Activated CD4-positive, alpha-beta T cell treated with anti-CD3 and anti-CD28 coated beads, Interleukin-2, Interleukin-6, amounts not matched to agents 100 ng/mL and 50 ng/mL, durations not matched to agents 16 hours and 8 hours (primary cell): ENCODE measurements around the gene NID1.
"Not testable (repeated sequence)": the region's sequence is repeated elsewhere in the genome, so short reads cannot be mapped to it uniquely, and the experiment has no call there.

ENCODE experiments used
- DNase-seq: peaks from one replicate; pipeline ENCODE4 v3.0.0-alpha.2; 2020

NID1 gene

GRCh38 chr1:236095705-236096520 is 31.0 kb upstream of the NID1 start:
- DNase-seq: no peak

GRCh38 chr1:236092899-236093298 is 28.0 kb upstream of the NID1 start:
- DNase-seq: no peak

GRCh38 chr1:236091933-236092318 is 27.0 kb upstream of the NID1 start:
- DNase-seq: no peak

- DNase-seq: no peak
Observed at GRCh38 chr1:236090741-236091147, 25.9 kb upstream of the NID1 start.

- peak; percentile 51 for DNase-seq
Observed at GRCh38 chr1:236089046-236089773, 24.3 kb upstream of the NID1 start.

- no peak for DNase-seq
Observed at GRCh38 chr1:236086537-236086936, 21.6 kb upstream of the NID1 start.

GRCh38 chr1:236085545-236086159 is 20.8 kb upstream of the NID1 start:
- no peak for DNase-seq

- no peak for DNase-seq
Observed at GRCh38 chr1:236084386-236084730, 19.5 kb upstream of the NID1 start.

- peak; percentile 16 for DNase-seq
Observed at GRCh38 chr1:236083650-236084385, 18.9 kb upstream of the NID1 start.

- no peak for DNase-seq
Observed at GRCh38 chr1:236082526-236082925, 17.6 kb upstream of the NID1 start.

- DNase-seq: no peak
Observed at GRCh38 chr1:236081546-236082227, 16.8 kb upstream of the NID1 start.

- no peak for DNase-seq
Observed at GRCh38 chr1:236079703-236080102, 14.8 kb upstream of the NID1 start.

GRCh38 chr1:236078993-236079392 is 14.1 kb upstream of the NID1 start:
- DNase-seq: no peak

GRCh38 chr1:236078077-236078476 is 13.2 kb upstream of the NID1 start:
- DNase-seq: not testable (repeated sequence)

GRCh38 chr1:236075848-236076247 is 11.0 kb upstream of the NID1 start:
- DNase-seq: no peak

- DNase-seq: no peak
Observed at GRCh38 chr1:236073307-236073897, 8.5 kb upstream of the NID1 start.

- no peak for DNase-seq
Observed at GRCh38 chr1:236072001-236072400, 7.1 kb upstream of the NID1 start.

GRCh38 chr1:236070753-236071152 is 5.9 kb upstream of the NID1 start:
- DNase-seq: no peak

- no peak for DNase-seq
Observed at GRCh38 chr1:236069796-236070195, 4.9 kb upstream of the NID1 start.

- DNase-seq: no peak
Observed at GRCh38 chr1:236067854-236068454, 3.1 kb upstream of the NID1 start.

- DNase-seq: peak; percentile 71
Observed at GRCh38 chr1:236066828-236067386, 2.0 kb upstream of the NID1 start.

GRCh38 chr1:236066054-236066453 is 1.2 kb upstream of the NID1 start:
- no peak for DNase-seq
